GM21515 (cell line): ENCODE results near the gene FRMD4A.
"Not testable (repeated sequence)": the region's sequence is repeated elsewhere in the genome, so short reads cannot be mapped to it uniquely, and the experiment has no call there.

Experiments
- ATAC-seq: cut with Tn5 transposase; IDR thresholded peaks from one replicate; pipeline ENCODE4 v1.9.1; 2021; ENCODE audit not compliant: unreplicated experiment

The FRMD4A gene

GRCh38 chr10:14112056-14112455 is 218.7 kb downstream of the FRMD4A start:
- ATAC-seq: no peak

GRCh38 chr10:14111208-14111607 is 219.5 kb downstream of the FRMD4A start:
- ATAC-seq: no peak

- no peak for ATAC-seq
Measured at GRCh38 chr10:14106828-14107227, 223.9 kb downstream of the FRMD4A start.

- ATAC-seq: no peak
Measured at GRCh38 chr10:14102056-14102455, 228.7 kb downstream of the FRMD4A start.

- no peak for ATAC-seq
Measured at GRCh38 chr10:14099885-14100284, 230.8 kb downstream of the FRMD4A start.

- ATAC-seq: no peak
Measured at GRCh38 chr10:14093730-14094484, 236.8 kb downstream of the FRMD4A start.

GRCh38 chr10:14092799-14093198 is 237.9 kb downstream of the FRMD4A start:
- no peak for ATAC-seq

GRCh38 chr10:14089556-14090292 is 241.0 kb downstream of the FRMD4A start:
- ATAC-seq: no peak

GRCh38 chr10:14087566-14087965 is 243.2 kb downstream of the FRMD4A start:
- no peak for ATAC-seq

- no peak for ATAC-seq
Measured at GRCh38 chr10:14086596-14086995, 244.1 kb downstream of the FRMD4A start.

GRCh38 chr10:14084875-14085274 is 245.8 kb downstream of the FRMD4A start:
- ATAC-seq: no peak

GRCh38 chr10:14080795-14081194 is 249.9 kb downstream of the FRMD4A start:
- no peak for ATAC-seq

GRCh38 chr10:14077430-14077829 is 253.3 kb downstream of the FRMD4A start:
- ATAC-seq: no peak

GRCh38 chr10:14074062-14074884 is 256.5 kb downstream of the FRMD4A start:
- no peak for ATAC-seq

- no peak for ATAC-seq
Measured at GRCh38 chr10:14072541-14072940, 258.2 kb downstream of the FRMD4A start.

- ATAC-seq: no peak
Measured at GRCh38 chr10:14071956-14072355, 258.8 kb downstream of the FRMD4A start.

- no peak for ATAC-seq
Measured at GRCh38 chr10:14068601-14069250, 262.0 kb downstream of the FRMD4A start.

- not testable (repeated sequence) for ATAC-seq
Measured at GRCh38 chr10:14067638-14068037, 263.1 kb downstream of the FRMD4A start.

GRCh38 chr10:14066106-14066505 is 264.6 kb downstream of the FRMD4A start:
- ATAC-seq: no peak

GRCh38 chr10:14063531-14064285 is 267.0 kb downstream of the FRMD4A start:
- ATAC-seq: no peak
